Measurements from ENCODE around the gene SUV39H2. TPM values are rescaled to one million over a fixed set of nuclear protein-coding genes. Genes with fewer than 3 reads are reported as not detected.

SUV39H2 gene
- total and polyA plus RNA-seq, 10 of the 15 experiments (the other 5 are each of a cell fraction or from before 2014, with no cell fraction given) = 24.3 to 41.1 (median 30.0) TPM

- TF ChIP-seq CUX1 (IDR thresholded peaks at IDR 0.05; ENCODE audit: insufficient replicate concordance, low read depth, low read length) (no peak), TCF3 (IDR thresholded peaks at IDR 0.05; ENCODE audit: borderline replicate concordance, insufficient read depth, low read depth, low read length) (no peak), HCFC1 (IDR thresholded peaks at IDR 0.05; ENCODE audit: low read length) (no peak), SKIL (IDR thresholded peaks at IDR 0.05; ENCODE audit: low read depth, poor library complexity, severe bottlenecking) (peak; percentile 79), HDAC6 (IDR thresholded peaks at IDR 0.05; ENCODE audit: unreplicated experiment) (no peak), TCF7 (IDR thresholded peaks at IDR 0.05; ENCODE audit: borderline replicate concordance) (no peak; the same call in 1 of the 2 replicates), SPI1 (IDR thresholded peaks at IDR 0.05; ENCODE audit: borderline replicate concordance, insufficient read depth, low read depth, low read length) (peak; percentile 91), BHLHE40 (IDR thresholded peaks at IDR 0.05; ENCODE audit: borderline replicate concordance in 1 of 2, low read depth in 2 of 2, low read length in 1 of 2) (peak; percentile 7 to 19; a peak in 1 of 4 replicates), IKZF2 (IDR thresholded peaks at IDR 0.05) (peak; percentile 96), ZNF622 (IDR thresholded peaks at IDR 0.05) (no peak), USF1 (IDR thresholded peaks at IDR 0.05; ENCODE audit: borderline replicate concordance, extremely low read length, insufficient read depth, low read depth, low read length) (no peak), CBX5 (IDR thresholded peaks at IDR 0.05; ENCODE audit: low read depth) (peak; percentile 50; the same call in 1 of the 2 replicates), USF2 (IDR thresholded peaks at IDR 0.05; ENCODE audit: borderline replicate concordance, low read depth, low read length) (no peak), HDAC2 (IDR thresholded peaks at IDR 0.05) (no peak), MTA2 (IDR thresholded peaks at IDR 0.05; ENCODE audit: low read depth) (peak; percentile 89), BMI1 (IDR thresholded peaks at IDR 0.05; ENCODE audit: borderline replicate concordance) (peak; percentile 70; the same call in 1 of the 2 replicates)
These were observed 48.2 kb downstream of the SUV39H2 start (continued) for GRCh38 chr10:14926722-14927416.

All from GM12878 (cell line).